HG02973 (cell line): ENCODE data around the gene TGFBR3.

ENCODE experiments used
- ATAC-seq: cut with Tn5 transposase; IDR thresholded peaks from one replicate; pipeline ENCODE4 v1.9.1; 2021; ENCODE audit warnings: moderate library complexity; ENCODE audit not compliant: unreplicated experiment

TGFBR3 gene

DNA sequence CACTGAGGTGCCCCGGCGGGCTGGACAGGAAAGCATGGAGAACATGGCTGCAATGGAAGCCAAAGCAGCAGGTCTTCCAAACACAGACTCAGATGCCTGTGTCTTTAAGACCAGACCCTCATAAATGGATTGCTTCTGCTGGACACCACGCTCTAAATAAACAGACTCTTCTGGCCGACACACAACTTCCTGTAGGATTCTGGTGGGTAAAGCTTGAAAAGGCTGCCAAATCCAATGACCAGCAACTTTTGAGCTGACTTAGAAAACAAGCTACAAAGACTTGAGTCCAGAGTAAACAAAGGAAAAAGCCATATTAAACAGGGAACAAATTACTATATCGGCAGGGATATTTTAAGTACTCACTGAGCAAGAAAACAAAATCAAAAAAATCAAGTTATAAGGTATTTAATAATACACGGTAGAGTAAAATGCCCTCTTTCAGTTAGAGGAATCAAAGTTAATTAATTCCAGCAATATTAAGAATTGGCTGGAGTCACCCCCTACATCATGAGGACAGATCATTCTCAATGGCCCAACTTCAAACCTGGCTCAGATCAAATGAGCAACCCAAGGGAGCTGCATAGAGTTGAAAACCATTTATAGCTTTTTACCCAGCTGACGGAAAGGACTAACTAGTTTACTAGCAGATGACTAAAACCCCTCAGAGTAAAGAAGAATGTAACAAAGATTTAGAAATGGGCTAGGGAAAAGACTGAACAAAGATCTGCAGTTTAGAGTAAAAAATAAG is 102.4 kb downstream of the TGFBR3 start:
- ATAC-seq = no peak

DNA sequence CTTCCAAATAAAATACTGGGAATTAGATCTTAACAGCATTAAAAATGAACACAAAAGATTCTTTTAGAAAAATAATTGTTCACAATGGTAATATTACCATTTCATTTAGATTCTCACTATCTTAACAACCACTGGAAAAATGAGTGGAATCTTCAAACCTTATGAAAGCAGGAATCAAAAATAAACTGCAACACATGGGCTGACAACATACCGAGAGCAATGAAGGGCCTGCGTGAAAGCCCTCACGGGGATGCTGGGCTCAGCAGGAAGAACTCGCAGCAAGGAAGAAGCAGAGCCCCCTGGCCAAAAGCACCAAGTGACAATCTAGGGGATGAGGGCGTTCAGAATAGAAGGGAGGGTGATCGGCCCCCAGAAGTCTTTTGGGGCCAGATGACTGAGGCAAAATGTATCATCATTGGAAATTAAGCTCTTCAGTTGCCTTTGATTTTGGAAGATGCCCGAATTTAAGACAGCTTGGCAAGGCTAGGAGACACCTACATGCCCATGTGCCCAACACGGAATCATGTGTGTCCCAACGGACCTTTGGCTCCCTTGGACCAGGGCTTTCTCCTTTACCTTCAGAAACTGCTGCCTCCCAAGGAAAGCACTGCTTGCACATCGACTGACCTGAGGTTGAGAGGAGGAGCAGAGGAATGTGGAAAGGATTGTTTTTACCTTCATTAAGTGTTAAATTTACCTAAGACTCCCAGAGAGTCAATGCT is 103.9 kb downstream of the TGFBR3 start:
- ATAC-seq = no peak

DNA sequence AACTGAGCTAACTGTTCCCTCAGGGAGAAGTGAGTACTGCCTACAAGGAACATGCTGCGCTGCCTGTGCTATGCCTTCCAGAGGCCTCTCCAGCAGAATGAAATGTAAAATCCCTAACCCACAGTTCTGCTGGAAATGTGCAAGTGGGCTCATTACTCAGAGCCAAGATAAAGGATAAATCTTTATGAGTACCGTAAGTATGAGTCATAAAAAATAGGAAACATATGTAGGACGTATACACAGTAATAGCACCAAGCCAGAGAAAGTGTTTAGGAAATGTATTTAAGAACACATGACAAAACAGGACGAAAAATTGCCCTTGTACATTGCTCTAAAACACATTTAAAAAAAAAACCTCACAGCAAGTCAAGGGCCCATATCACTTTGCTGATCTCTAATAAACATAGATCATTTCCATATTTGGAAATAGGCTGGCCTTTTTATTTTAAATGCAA is 104.6 kb downstream of the TGFBR3 start:
- ATAC-seq = no peak

DNA sequence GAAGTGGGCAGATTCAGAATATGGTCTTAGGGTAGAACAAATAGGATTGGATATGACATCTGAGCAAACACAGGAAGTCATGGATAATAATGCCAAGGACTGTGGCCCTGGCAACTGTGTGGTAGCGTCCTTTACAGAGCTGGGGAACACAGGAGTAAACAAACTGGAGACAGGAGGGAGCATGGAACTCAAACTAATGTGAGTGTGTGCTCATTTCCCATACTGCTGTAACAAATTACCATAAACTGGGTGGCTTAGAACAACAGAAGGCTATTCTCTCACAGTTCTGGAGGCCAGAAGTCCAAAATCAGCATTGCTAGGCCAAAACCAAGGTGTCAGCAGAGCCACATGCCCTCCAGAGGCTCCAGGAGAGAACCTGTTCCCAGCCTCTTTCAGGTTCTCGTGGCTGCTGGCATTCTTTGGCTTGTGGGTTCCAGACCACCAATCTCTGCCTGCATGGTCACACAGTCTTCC is 106.4 kb downstream of the TGFBR3 start:
- ATAC-seq = no peak

GRCh38 chr1:91778964-91779363 is 107.0 kb downstream of the TGFBR3 start:
- ATAC-seq = no peak

- no peak for ATAC-seq
These were observed 108.2 kb downstream of the TGFBR3 start for GRCh38 chr1:91777630-91778300.

DNA sequence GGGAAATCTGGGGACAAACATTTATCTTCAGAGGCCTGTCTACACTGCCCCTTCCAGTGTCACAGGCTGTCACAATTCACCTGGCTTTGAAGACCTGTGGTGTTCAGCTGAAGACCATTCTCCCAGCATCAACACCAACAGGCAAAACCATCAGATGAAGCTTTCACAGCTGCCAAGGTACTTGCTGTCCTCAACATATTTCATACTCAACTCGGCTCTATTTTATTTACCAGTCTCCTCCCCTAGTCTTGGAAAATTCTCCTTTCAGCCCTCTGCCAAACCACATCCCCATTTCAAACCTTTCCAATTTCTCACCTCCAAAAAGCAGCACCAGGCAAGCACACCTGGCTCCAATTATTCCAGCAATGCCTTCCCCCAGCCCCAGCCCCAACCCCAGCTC is 108.8 kb downstream of the TGFBR3 start:
- no peak for ATAC-seq

GRCh38 chr1:91776068-91776794 is 109.7 kb downstream of the TGFBR3 start:
- ATAC-seq = no peak

DNA sequence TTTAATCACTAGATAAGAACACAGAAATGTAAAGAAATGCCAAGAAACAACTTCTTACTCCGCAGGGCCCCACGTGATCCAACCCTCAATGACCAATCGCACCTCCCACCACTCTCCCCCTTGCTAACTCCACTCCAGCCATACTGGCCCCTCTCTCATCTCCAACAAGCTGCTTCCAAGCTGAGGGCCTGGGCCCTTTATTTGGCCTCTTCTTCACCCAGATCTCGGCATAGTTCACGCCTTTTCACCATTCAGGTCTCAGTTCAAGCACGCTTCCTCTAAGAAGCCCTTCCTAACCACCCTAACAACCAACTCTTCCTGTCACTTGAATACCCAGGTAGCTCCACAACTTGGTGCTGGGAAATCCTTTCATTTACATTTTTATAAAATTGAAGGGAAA is 110.7 kb downstream of the TGFBR3 start:
- no peak for ATAC-seq

DNA sequence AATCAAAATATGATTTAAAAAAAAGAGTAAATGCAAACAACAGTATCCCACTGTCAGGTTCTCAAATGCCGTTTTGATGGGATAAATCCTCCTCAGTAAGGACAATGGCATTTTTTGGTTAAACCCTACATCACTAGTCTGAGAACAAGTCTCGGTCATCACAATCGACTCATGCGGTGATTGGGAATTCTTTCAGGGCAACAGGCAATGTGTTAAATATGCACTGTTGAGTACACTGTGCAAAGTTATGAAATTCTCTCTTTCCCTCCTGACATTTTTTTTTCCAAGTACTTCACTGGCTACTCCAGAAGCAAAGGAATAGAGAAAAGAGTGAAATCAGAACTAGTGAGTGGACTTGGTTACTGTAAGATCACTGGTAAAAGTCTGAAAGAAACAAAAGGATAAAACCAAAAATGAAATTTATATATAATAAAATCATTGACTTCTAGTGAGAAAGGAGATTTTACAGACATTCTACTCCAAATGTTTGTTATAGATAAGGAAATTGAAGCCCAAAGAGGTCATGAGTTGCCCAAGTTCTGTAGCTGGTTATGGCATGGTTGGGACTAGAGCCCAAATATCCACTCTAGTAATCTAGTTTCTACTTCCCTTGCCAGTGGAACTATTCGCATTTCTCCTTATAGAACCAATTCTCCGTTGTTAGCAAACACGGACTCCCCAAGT is 111.3 kb downstream of the TGFBR3 start:
- ATAC-seq = no peak

DNA sequence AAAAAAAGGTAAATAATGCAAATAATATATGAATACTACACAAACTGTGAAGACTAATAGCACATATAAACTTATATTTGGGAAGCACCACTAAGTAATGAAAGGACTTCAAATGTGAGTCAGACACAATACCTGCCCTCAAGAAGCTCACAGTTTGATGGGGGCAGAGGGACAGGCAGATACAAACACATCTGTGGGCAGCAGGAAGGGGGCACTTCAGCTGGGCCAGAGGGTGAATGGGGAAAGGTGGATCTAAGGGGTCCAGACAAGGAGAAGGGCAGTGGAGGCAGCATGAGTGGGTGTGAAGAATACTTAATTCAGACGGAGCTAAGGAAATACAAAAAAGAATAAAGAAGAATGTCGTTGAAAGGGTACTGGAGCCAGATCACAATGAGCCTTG is 114.2 kb downstream of the TGFBR3 start:
- no peak for ATAC-seq

DNA sequence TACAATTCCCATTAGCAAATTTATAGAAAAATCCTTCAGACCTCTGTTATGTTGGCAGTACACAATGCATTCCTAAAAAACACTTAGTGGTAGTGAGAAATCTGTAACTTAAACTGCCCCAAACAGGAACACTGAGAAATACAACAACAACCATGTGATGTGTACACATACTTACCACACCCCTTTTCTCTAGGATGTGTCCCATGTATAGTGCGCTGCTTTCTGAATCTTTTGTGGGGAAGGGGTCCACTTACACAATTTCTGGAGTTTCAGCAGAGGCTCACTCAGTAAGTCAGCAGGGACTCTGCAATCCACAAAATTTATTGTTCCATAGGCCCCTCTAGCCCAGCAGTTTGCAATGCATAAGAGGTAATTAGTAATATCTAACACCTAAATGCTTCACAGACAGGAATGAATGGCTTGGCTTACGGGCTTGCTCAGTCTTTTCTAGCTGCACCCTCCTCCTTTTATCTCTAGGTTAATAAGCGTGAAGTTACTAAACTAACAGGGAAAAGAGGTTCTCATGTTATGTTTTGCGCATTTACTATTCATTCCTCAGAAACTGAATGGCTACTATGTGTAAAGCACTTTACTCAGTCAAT is 115.2 kb downstream of the TGFBR3 start:
- ATAC-seq = no peak

- ATAC-seq = no peak
These were observed 116.2 kb downstream of the TGFBR3 start for GRCh38 chr1:91769742-91770141.

DNA sequence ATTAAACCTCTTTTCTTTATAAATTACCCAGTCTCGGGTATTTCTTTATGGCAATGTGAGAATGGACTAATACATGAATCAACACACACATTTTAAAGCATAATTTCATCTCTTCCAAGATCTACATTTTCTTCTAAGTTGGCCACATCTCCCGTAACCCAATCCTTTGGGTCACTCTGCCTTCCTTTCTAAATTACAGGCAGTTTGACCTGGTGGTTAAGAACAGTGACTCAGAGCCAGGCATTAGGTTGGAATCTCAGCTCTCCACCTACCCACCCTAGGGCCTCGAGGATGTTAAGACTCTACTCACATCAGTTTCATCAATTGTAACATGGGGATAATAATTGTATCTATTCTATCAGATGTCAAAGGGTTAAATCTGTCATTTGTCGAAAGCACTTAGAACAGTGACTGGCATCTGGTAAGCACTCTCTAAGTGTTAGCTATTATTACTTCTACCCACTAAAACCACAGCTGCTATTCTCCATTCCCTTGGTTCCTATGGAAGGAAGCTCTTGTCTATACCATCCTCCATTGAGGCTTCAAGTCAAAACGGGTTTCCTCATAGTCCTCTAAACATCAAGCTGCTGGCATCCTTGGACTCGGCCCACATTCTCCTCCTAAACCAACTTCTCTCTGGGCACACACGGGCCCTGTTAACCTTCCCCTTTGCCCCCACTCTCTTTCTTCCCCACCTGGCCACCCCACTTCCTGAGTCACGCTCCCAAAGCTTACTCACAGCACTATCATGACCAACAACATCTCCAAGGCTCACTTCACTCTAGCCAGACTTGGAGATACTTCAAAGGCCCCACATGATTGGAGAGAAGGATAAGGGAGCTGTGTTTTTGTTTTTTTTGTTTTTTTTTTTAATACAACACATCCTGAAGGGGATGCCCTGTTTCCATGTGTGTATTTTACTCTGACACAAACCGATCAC is 116.9 kb downstream of the TGFBR3 start:
- no peak for ATAC-seq

DNA sequence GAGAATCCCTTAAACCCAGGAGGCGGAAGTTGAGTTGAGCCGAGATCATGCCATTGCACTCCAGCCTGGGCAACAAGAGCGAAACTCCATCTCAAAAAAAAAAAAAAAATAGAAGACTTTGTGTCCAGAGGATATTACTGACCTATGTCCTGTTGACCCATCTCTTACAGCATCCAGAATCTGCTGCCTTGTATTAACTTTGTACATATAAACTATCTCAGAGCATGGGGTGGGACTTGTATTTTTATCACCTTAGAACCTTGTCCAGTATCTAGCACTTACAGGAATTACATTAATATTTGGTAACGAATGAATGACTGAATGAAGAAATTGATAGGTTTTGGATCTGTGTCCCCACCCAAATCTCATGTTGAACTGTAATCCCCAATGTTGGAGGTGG is 117.8 kb downstream of the TGFBR3 start:
- ATAC-seq = no peak

DNA sequence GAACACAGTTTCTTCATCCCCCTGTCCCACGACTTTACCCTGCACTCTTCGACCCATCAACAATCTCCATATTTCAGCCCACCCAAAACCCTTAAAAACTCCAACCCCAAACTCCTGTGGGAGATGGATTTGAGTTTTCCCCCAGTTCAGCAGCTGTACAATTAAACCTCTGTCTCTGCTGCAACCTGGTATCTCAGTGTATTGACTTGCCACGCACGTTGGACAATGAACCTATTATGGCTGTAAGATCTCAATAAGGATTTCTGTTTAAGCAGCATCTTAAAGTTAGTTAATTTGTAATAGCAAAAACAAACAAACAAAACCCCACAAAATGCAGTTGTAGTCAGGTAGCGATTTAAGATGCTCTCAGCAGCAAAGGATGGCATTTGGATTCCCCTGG is 119.1 kb downstream of the TGFBR3 start:
- ATAC-seq = no peak

DNA sequence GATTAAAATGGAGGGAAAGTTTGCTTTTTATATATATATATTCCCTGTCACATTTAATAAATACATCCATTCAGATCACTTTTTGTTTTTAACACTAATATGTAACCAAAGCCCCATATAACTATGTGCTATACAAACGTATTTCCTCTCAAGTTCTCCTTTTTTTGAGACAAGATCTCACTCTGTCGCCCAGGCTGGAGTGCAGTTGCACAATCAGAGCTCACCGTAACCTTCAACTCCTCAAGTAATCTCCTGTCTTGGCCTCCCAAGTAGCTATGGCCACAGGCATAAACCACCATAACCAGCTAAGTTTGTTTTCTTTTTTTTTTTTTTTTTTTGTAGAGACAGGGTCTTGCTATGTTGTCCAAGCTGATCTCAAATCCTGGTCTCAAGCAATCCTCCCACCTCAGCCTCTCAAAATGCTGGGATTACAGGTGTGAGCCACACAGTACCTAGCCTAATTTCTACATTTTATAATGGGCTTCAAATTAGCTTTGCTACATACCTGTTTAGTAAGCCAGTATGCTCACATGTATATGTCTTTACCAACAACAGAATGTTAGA is 120.0 kb downstream of the TGFBR3 start:
- no peak for ATAC-seq

GRCh38 chr1:91765293-91765692 is 120.7 kb downstream of the TGFBR3 start:
- ATAC-seq = no peak
